Measurements from ENCODE around the gene EPS8L3.
A peak's percentile ranks its signal among the peaks of the same experiment; 100 is the strongest.
"Not testable (repeated sequence)": the region's sequence is repeated elsewhere in the genome, so short reads cannot be mapped to it uniquely, and the experiment has no call there.

EPS8L3 gene

GRCh38 chr1:109762821-109763645 lies 690 bp downstream of the EPS8L3 start:
- peak; percentile 59 for DNase-seq

GRCh38 chr1:109762039-109762585 lies 1.6 kb downstream of the EPS8L3 start:
- no peak for DNase-seq

GRCh38 chr1:109761227-109762038 lies 2.3 kb downstream of the EPS8L3 start:
- DNase-seq = no peak

GRCh38 chr1:109760581-109761226 lies 3.0 kb downstream of the EPS8L3 start:
- DNase-seq = no peak

GRCh38 chr1:109759513-109760334 lies 4.0 kb downstream of the EPS8L3 start:
- no peak for DNase-seq

GRCh38 chr1:109757936-109758786 lies 5.6 kb downstream of the EPS8L3 start:
- DNase-seq = no peak

- no peak for DNase-seq
Measured at GRCh38 chr1:109756848-109757521, 6.7 kb downstream of the EPS8L3 start.

GRCh38 chr1:109756325-109756724 lies 7.4 kb downstream of the EPS8L3 start:
- DNase-seq = not testable (repeated sequence)

- DNase-seq = no peak
Measured at GRCh38 chr1:109754738-109755137, 9.0 kb downstream of the EPS8L3 start.

- DNase-seq = no peak
Measured at GRCh38 chr1:109751531-109752260, 12.0 kb downstream of the EPS8L3 start.

GRCh38 chr1:109750920-109751319 lies 12.8 kb downstream of the EPS8L3 start:
- DNase-seq = no peak

GRCh38 chr1:109750241-109750882 lies 13.4 kb downstream of the EPS8L3 start:
- no peak for DNase-seq

GRCh38 chr1:109749221-109749620 lies 14.5 kb downstream of the EPS8L3 start:
- DNase-seq = no peak

- not testable (repeated sequence) for DNase-seq
Measured at GRCh38 chr1:109748311-109748710, 15.4 kb downstream of the EPS8L3 start.

- no peak for DNase-seq
Measured at GRCh38 chr1:109740615-109741373, 22.9 kb downstream of the EPS8L3 start, which contains the start of gene GSTM3. TSS of gene GSTM3 (minus strand) at chr1:109741038. CDS start at chr1:109740287, 751 bp downstream.

- DNase-seq = peak; percentile 77
Measured at GRCh38 chr1:109739738-109740614, 23.7 kb downstream of the EPS8L3 start.

- DNase-seq = no peak
Measured at GRCh38 chr1:109733236-109733870, 30.4 kb downstream of the EPS8L3 start.

Measured in suppressor macrophage treated with lipopolysaccharide for 4 hours (primary cell).